ENCODE results near the gene SNRPA1.

Gene SNRPA1

DNA sequence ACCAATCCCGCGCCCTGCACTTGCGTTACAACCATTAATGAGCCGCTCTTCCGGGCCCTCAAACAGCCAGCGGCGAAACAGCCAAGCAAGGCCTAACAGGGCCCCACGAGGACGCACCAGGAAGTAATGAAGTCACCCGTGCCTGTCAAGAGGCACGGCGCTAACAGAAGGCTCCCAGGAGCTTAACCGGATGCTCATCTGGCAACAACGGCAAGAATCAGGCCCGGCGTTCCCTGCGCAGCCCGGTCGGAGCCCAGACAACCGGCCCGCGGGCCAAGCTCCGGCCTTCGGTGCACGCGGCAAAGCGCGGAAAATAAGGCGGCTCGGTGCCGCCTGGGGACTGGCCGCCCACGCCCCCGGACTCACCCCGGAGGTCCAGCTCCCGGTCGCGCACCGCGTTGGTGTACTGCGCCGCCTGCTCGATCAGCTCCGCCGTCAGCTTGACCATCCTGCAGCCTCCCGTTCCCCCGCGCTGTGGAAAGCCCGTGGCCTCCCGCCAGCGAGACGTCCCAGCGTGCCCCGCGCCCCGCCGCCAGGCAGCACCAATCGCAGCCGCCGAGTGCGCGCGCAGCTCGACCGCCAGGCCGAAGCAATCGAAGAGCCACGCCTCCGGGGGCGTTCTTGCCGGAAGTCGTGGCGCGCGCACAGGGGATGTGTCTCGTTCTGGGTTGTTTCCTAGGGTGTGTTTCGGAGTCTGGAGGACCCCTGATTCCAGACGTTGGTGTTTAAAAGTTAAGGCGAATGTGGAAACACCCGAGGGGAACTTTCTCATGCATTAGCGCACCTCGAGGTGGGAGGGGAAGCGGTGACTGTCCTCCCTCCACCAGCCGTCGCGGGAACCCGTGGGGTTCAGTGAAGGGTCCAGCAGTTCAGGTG is at the start of gene SNRPA1:
SNRPA1 (minus strand) TSS at position 518 of the 876 bp plus-strand sequence; CDS start at position 448, 70 bp downstream.
- peak; percentile 98 for DNase-seq (ENCODE audit: low read depth)
- TF ChIP-seq MYC (IDR thresholded peaks at IDR 0.05; ENCODE audit: low read depth, low read length) = peak; percentile 92
- TF ChIP-seq, protein P1, sequence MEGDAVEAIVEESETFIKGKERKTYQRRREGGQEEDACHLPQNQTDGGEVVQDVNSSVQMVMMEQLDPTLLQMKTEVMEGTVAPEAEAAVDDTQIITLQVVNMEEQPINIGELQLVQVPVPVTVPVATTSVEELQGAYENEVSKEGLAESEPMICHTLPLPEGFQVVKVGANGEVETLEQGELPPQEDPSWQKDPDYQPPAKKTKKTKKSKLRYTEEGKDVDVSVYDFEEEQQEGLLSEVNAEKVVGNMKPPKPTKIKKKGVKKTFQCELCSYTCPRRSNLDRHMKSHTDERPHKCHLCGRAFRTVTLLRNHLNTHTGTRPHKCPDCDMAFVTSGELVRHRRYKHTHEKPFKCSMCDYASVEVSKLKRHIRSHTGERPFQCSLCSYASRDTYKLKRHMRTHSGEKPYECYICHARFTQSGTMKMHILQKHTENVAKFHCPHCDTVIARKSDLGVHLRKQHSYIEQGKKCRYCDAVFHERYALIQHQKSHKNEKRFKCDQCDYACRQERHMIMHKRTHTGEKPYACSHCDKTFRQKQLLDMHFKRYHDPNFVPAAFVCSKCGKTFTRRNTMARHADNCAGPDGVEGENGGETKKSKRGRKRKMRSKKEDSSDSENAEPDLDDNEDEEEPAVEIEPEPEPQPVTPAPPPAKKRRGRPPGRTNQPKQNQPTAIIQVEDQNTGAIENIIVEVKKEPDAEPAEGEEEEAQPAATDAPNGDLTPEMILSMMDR (IDR thresholded peaks at IDR 0.05; ENCODE audit: low read depth, low read length) = no peak
- TF ChIP-seq, protein P2, sequence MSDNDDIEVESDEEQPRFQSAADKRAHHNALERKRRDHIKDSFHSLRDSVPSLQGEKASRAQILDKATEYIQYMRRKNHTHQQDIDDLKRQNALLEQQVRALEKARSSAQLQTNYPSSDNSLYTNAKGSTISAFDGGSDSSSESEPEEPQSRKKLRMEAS (IDR thresholded peaks at IDR 0.05; ENCODE audit: low read depth, low read length) = peak; percentile 92
- TF ChIP-seq POLR2A (IDR thresholded peaks at IDR 0.05; ENCODE audit: extremely low read depth, insufficient read length) = peak; percentile 87
- peak within 1 kb of the TSS; percentile 80 for H3K4me3 ChIP-seq (ENCODE audit: low read depth, low read length)

DNA sequence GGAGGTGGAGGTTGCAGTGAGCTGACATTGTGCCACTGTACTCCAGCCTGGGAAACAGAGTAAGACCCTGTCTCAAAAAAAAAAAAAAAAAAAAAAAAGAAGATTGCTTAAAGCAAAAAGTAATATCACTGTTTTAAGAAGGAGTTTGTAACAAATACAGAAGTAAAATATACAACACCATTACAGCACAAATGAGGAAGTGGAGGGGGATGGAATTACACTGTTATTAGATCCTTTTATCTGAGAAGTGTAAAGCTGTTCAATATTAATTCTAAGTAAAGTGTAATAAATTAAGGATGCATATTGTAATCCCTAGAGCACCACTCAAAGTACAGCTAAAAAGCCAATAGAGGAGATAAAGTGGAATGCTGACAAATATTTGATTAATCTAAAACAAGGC is 47.0 kb upstream of the SNRPA1 start:
- TF ChIP-seq, protein P1 (IDR thresholded peaks at IDR 0.05; ENCODE audit: low read depth, low read length) = no peak
- no peak for TF ChIP-seq MYC (IDR thresholded peaks at IDR 0.05; ENCODE audit: low read depth, low read length)
- no peak for TF ChIP-seq POLR2A (IDR thresholded peaks at IDR 0.05; ENCODE audit: extremely low read depth, insufficient read length)
- TF ChIP-seq, protein P2 (IDR thresholded peaks at IDR 0.05; ENCODE audit: low read depth, low read length) = no peak
- DNase-seq (ENCODE audit: low read depth) = peak; percentile 33
- no peak overlapping the region for H3K4me3 ChIP-seq (ENCODE audit: low read depth, low read length)

DNA sequence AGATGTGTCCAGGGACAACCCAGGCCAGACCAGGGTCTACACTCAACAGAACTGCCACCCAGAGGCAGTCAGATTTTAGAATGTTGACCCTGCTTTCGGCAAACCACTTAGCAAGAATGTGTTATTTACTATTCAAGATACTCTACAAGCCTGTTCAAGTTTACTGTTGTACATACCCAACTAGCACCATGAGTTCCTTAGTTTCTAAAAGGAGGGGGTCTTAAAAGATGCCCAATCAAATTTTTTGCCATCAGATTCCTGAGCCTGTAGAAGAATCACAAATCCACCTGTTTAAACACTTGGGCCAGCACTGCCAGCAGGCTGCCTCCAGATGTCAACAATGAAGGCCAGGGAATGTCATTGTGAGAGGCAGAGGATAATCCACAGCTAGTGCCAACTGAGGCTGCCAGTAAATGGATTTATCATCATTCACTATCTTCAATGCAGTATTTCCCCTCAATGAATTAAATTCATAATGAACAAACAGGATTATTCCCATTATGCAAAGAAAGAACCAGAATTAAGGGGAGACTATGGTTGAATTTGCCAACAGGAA is 43.5 kb upstream of the SNRPA1 start:
- H3K4me3 ChIP-seq (ENCODE audit: low read depth, low read length) = no peak overlapping the region
- no peak for TF ChIP-seq POLR2A (IDR thresholded peaks at IDR 0.05; ENCODE audit: extremely low read depth, insufficient read length)
- no peak for TF ChIP-seq MYC (IDR thresholded peaks at IDR 0.05; ENCODE audit: low read depth, low read length)
- TF ChIP-seq, protein P2 (IDR thresholded peaks at IDR 0.05; ENCODE audit: low read depth, low read length) = no peak
- TF ChIP-seq, protein P1 (IDR thresholded peaks at IDR 0.05; ENCODE audit: low read depth, low read length) = no peak
- DNase-seq (ENCODE audit: low read depth) = no peak

DNA sequence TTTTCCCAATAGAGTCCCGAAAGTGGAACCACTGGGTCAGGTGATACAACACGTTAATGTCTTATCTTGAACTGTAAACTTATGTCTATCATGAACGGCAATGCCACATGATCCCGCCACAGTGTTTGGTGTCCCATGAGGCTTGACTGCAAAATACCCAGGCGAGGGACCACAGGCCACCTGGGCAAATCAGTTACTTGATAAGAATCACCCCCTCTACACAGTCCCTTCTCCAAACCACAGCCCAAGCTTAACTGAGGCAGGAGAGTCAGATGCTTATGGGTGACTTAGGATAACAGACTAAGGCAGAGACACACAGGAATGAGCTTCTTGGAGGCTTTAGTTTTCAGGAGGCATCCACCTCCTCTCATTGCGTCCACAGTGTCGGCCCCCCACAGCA is 42.9 kb upstream of the SNRPA1 start:
- TF ChIP-seq, protein P1 (IDR thresholded peaks at IDR 0.05; ENCODE audit: low read depth, low read length) = no peak
- TF ChIP-seq POLR2A (IDR thresholded peaks at IDR 0.05; ENCODE audit: extremely low read depth, insufficient read length) = no peak
- TF ChIP-seq, protein P2 (IDR thresholded peaks at IDR 0.05; ENCODE audit: low read depth, low read length) = no peak
- no peak for TF ChIP-seq MYC (IDR thresholded peaks at IDR 0.05; ENCODE audit: low read depth, low read length)
- H3K4me3 ChIP-seq (ENCODE audit: low read depth, low read length) = no peak overlapping the region
- DNase-seq (ENCODE audit: low read depth) = no peak

DNA sequence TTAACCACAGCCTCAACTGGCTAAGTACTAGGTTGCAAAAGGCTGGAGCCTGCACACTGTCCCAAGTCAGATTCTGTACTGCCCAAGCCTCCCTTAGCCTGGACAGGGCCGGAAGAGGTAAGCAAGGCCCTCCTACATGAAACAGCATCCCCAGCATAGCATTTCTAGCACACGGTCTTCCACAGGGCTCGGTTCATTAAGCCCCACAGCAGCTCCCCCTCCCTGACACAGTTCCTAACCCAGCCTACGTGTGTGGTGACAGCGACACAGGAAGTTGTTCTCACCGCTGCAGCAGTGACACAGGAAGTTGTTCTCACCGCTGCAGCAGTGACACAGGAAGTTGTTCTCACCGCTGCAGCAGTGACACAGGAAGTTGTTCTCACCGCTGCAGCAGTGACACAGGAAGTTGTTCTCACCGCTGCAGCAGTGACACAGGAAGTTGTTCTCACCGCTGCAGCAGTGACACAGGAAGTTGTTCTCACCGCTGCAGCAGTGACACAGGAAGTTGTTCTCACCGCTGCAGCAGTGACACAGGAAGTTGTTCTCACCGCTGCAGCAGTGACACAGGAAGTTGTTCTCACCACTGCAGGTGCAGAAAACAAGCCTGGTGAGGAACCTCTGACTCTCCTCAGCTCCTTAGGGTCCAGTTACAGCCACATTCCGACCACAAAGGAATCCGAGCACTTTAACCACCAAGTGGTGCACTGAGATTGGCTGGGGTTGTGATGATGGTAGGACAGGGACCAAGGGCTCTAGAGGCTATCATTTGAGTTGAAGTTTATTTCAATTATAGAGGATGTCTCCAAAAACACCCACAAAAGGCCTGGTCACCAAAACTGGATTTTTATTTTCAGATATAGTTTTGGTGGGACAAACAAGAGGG is 39.1 kb upstream of the SNRPA1 start:
- DNase-seq (ENCODE audit: low read depth) = peak; percentile 79
- H3K4me3 ChIP-seq (ENCODE audit: low read depth, low read length) = peak overlapping the region; percentile 40
